ENCODE results near the gene MARCHF2. TPM values are rescaled to one million over a fixed set of nuclear protein-coding genes. Genes with fewer than 3 reads are reported as not detected.

The MARCHF2 gene
- total RNA-seq, 6 donors from 2014 or later = 72.2 to 266 (median 111) TPM

GRCh38 chr19:8391198-8392016 is 21.7 kb upstream of the MARCHF2 start:
- DNase-seq (peak; percentile 33 to 79), ATAC-seq (ENCODE audit: low FRiP score in 2 of 2) (no peak)
- Histone ChIP-seq H3K4me3 (peak overlapping the region in 3 of 4 donors; percentile 76 to 94 (median 84)), H3K27ac (peak overlapping the region; percentile 99 to 100 (median 100)), H3K27me3 (no peaks in the 10 kb centered on the region), H3K9me3 (no peaks in the 10 kb centered on the region), H3K36me3 (no peaks in the 10 kb centered on the region), H3K4me1 (peaks cover 52 to 64% (median 58%) of the 10 kb centered on the region in 4 donors)
- WGBS, 2 donors = 67 to 75% methylated on average over 16 to 22 of the region's 23 CpGs
- TF ChIP-seq CTCF (IDR thresholded peaks at IDR 0.05) = no peak
- no peak for TF ChIP-seq POLR2AphosphoS5 (IDR thresholded peaks at IDR 0.05)
- no peak for TF ChIP-seq POLR2A (IDR thresholded peaks at IDR 0.05)
- TF ChIP-seq EP300 (IDR thresholded peaks at IDR 0.05) = no peak

GRCh38 chr19:8392017-8392591 is 21.0 kb upstream of the MARCHF2 start:
- no peak for ATAC-seq (ENCODE audit: low FRiP score in 2 of 2)
- Histone ChIP-seq H3K27ac (peak overlapping the region; percentile 99 to 100 (median 100)), H3K4me1 (peaks cover 58 to 71% (median 65%) of the 10 kb centered on the region in 4 donors), H3K27me3 (no peaks in the 10 kb centered on the region), H3K4me3 (peak overlapping the region in 1 of 4 donors; percentile 84), H3K36me3 (no peaks in the 10 kb centered on the region), H3K9me3 (no peaks in the 10 kb centered on the region)
- WGBS, 2 donors = 18 to 33% methylated on average over 7 to 11 of the region's 11 CpGs
- TF ChIP-seq POLR2AphosphoS5 (IDR thresholded peaks at IDR 0.05) (peak; percentile 64 to 79), EP300 (IDR thresholded peaks at IDR 0.05) (peak in 1 of 4 donors; percentile 58), CTCF (IDR thresholded peaks at IDR 0.05) (no peak), POLR2A (IDR thresholded peaks at IDR 0.05) (peak in 1 of 4 donors; percentile 24)
- peak; percentile 74 to 76 for DNase-seq

- ATAC-seq (ENCODE audit: low FRiP score in 2 of 2) (no peak), DNase-seq (peak in 1 of 2 donors; percentile 52)
- no peak for TF ChIP-seq POLR2AphosphoS5 (IDR thresholded peaks at IDR 0.05)
- no peak for TF ChIP-seq POLR2A (IDR thresholded peaks at IDR 0.05)
- no peak for TF ChIP-seq EP300 (IDR thresholded peaks at IDR 0.05)
- no peak for TF ChIP-seq CTCF (IDR thresholded peaks at IDR 0.05)
- H3K27ac ChIP-seq = peak overlapping the region; percentile 53 to 100 (median 100)
- peaks cover 0 to 2% (median 0%) of the 10 kb centered on the region in 4 donors for H3K36me3 ChIP-seq
- WGBS, 2 donors = 47 to 87% methylated on average over 3 to 6 of the region's 8 CpGs
- H3K4me3 ChIP-seq = no peak overlapping the region
- H3K9me3 ChIP-seq = no peaks in the 10 kb centered on the region
- H3K27me3 ChIP-seq = no peaks in the 10 kb centered on the region
- H3K4me1 ChIP-seq = peaks cover 69 to 81% (median 72%) of the 10 kb centered on the region in 4 donors
These were observed 19.8 kb upstream of the MARCHF2 start for GRCh38 chr19:8393192-8393870.

GRCh38 chr19:8393871-8394250 is 19.2 kb upstream of the MARCHF2 start:
- Histone ChIP-seq H3K9me3 (no peaks in the 10 kb centered on the region), H3K27ac (peak overlapping the region; percentile 53 to 100 (median 100)), H3K27me3 (no peaks in the 10 kb centered on the region), H3K4me3 (no peak overlapping the region), H3K36me3 (peaks cover 0 to 4% (median 1%) of the 10 kb centered on the region in 4 donors), H3K4me1 (peaks cover 68 to 81% (median 72%) of the 10 kb centered on the region in 4 donors)
- ATAC-seq (ENCODE audit: low FRiP score in 2 of 2) (no peak), DNase-seq (peak in 1 of 2 donors; percentile 65)
- 93 to 97% methylated on average over 8 of the region's 8 CpGs for WGBS, 2 donors
- TF ChIP-seq EP300 (IDR thresholded peaks at IDR 0.05) = no peak
- TF ChIP-seq POLR2AphosphoS5 (IDR thresholded peaks at IDR 0.05) = no peak
- no peak for TF ChIP-seq CTCF (IDR thresholded peaks at IDR 0.05)
- no peak for TF ChIP-seq POLR2A (IDR thresholded peaks at IDR 0.05)
